ENCODE results near the gene STXBP2. TPM values are rescaled to one million over a fixed set of nuclear protein-coding genes. Genes with fewer than 3 reads are reported as not detected.

Gene STXBP2
- total RNA-seq, 3 donors from 2014 or later (not counting 1 experiment from before 2014, with no cell fraction given) = 366 to 409 (median 384) TPM

DNA sequence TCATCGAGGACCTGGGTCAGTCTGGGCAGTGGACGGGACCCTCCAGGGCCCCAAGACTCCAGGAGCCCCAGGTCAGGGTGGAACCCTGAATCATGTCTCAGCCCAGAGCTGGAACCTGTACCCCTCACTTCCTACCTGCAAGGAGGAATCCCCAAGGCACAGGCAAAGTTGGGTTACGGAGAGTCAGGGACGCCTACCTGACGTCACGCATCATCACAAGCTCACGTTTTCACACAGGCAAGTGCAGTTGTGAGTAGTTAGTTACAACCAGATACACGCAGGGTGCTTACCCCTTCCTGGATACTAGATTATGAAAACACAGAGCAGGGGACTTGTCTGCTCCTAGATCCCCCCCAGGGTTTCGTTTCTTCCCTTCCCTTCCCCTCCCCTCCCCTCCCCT lies 33.9 kb downstream of the STXBP2 start:
- H3K4me1 Mint-ChIP-seq = peaks cover 8 to 14% of the 10 kb centered on the region in 2 donors
- DNase-seq (peak in 1 of 2 donors; percentile 24), ATAC-seq (no peak)
- intact Hi-C loops (cut with micrococcal nuclease) = loop anchor here (10.0 kb wide), 1 partner anchor 316 kb away; no protein-coding TSS in a partner anchor
- no peaks in the 10 kb centered on the region for H3K9me3 Mint-ChIP-seq
- no peak overlapping the region for H3K4me3 ChIP-seq (ENCODE audit: low read length)
- peaks cover 16 to 20% of the 10 kb centered on the region in 2 donors for H3K27me3 Mint-ChIP-seq (ENCODE audit: low read depth in 2 of 2)
- WGBS (ENCODE audit: insufficient coverage) = 69% methylated on average over 7 of the region's 9 CpGs
- no peak overlapping the region for H3K27ac ChIP-seq (ENCODE audit: low read length)
- H3K36me3 ChIP-seq (ENCODE audit: control insufficient read depth, insufficient read depth, low read length) = no peaks in the 10 kb centered on the region
- peaks cover 2% of the 10 kb centered on the region for H3K9me3 ChIP-seq (ENCODE audit: control insufficient read depth, insufficient read depth, low read length)
- peaks cover 24% of the 10 kb centered on the region for H3K4me1 ChIP-seq (ENCODE audit: control insufficient read depth, insufficient read depth, low read length)
- H3K36me3 Mint-ChIP-seq = no peaks in the 10 kb centered on the region
- no peak overlapping the region for H3K4me3 Mint-ChIP-seq
- TF ChIP-seq, protein P1, sequence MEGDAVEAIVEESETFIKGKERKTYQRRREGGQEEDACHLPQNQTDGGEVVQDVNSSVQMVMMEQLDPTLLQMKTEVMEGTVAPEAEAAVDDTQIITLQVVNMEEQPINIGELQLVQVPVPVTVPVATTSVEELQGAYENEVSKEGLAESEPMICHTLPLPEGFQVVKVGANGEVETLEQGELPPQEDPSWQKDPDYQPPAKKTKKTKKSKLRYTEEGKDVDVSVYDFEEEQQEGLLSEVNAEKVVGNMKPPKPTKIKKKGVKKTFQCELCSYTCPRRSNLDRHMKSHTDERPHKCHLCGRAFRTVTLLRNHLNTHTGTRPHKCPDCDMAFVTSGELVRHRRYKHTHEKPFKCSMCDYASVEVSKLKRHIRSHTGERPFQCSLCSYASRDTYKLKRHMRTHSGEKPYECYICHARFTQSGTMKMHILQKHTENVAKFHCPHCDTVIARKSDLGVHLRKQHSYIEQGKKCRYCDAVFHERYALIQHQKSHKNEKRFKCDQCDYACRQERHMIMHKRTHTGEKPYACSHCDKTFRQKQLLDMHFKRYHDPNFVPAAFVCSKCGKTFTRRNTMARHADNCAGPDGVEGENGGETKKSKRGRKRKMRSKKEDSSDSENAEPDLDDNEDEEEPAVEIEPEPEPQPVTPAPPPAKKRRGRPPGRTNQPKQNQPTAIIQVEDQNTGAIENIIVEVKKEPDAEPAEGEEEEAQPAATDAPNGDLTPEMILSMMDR (IDR thresholded peaks at IDR 0.05) = no peak
- no peak overlapping the region for H3K27ac Mint-ChIP-seq
- peaks cover 3% of the 10 kb centered on the region for H3K27me3 ChIP-seq (ENCODE audit: control insufficient read depth, insufficient read depth, low read length)

DNA sequence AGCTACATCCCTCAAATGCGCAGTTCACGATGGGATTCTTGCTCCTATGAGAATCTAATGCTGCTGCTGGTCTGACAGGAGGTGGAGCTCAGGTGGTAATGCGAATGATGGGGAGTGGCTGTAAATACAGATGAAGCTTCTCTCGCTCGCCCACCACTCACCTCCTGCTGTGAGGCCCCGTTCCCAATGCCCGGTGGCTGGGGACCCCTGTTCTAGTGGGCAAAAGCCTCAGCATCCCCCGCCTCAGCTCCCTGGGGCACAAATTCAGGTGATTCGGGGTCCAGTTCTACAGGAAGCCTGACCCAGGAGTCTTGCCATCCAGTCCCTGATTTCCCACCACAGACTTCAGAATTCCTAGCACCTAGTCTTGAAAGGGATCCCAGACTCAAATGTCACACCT lies 35.6 kb downstream of the STXBP2 start:
- no peaks in the 10 kb centered on the region for H3K9me3 Mint-ChIP-seq
- H3K27ac ChIP-seq (ENCODE audit: low read length) = no peak overlapping the region
- H3K36me3 ChIP-seq (ENCODE audit: control insufficient read depth, insufficient read depth, low read length) = no peaks in the 10 kb centered on the region
- peaks cover 8 to 22% of the 10 kb centered on the region in 2 donors for H3K4me1 Mint-ChIP-seq
- no peak for DNase-seq
- H3K27ac Mint-ChIP-seq = no peak overlapping the region
- H3K9me3 ChIP-seq (ENCODE audit: control insufficient read depth, insufficient read depth, low read length) = peaks cover 2% of the 10 kb centered on the region
- peaks cover 23 to 24% of the 10 kb centered on the region in 2 donors for H3K27me3 Mint-ChIP-seq (ENCODE audit: low read depth in 2 of 2)
- no peaks in the 10 kb centered on the region for H3K36me3 Mint-ChIP-seq
- TF ChIP-seq, protein P1 (IDR thresholded peaks at IDR 0.05) = no peak
- no peak overlapping the region for H3K4me3 Mint-ChIP-seq
- H3K27me3 ChIP-seq (ENCODE audit: control insufficient read depth, insufficient read depth, low read length) = peaks cover 3% of the 10 kb centered on the region
- ATAC-seq = no peak
- WGBS (ENCODE audit: insufficient coverage) = 71% methylated on average over 9 of the region's 9 CpGs
- intact Hi-C loops (cut with micrococcal nuclease) = loop anchor here (10.0 kb wide), 1 partner anchor 318 kb away; no protein-coding TSS in a partner anchor
- H3K4me3 ChIP-seq (ENCODE audit: low read length) = no peak overlapping the region
- H3K4me1 ChIP-seq (ENCODE audit: control insufficient read depth, insufficient read depth, low read length) = peaks cover 37% of the 10 kb centered on the region

DNA sequence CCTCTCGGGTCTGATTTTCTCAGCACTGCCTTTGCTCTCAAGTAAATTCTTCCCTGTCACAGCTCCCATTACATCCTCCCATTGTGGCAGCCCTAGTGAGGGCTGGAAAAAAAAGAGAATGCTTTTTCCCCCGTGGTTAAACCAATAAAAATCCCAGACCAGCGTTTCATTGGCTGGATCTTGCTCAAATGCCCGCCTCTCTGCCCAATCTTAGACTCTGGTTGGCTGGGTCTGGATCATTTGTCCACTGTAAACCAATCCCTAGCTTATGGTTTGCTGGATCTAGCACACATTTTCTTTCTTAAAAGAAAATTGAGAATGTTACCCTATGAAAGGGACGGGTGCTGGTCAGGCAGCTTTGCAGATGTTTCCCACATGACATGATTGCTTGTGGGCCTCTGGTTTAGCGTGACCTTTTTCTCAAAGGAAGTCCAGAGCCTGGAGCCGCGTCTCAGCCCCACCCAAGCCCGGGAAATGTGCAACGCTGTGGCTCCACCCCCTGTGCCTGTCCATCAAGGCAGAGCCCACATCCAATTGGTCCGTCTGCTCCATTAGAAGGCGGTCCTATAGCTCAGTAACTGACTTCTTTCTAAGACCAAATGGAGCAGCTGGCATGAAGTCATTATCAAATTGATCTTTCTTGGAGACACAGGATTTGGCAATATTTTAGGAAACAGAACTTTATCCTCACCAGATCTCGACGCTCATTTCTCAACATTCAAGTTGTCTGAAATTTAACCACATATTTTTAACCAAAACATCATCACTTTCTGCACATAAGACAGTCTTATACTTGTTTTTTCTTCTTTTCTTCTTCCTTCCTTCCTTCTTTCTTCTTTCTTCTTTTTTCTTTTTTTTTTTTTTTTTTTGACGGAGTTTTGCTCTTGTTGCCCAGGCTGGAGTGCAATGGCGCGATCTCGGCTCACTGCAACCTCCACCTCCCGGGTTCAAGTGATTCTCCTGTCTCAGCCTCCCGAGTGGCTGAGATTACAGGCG lies 37.4 kb downstream of the STXBP2 start:
- peaks cover 35% of the 10 kb centered on the region for H3K4me1 ChIP-seq (ENCODE audit: control insufficient read depth, insufficient read depth, low read length)
- DNase-seq (peak in 1 of 2 donors; percentile 55), ATAC-seq (peak; percentile 37 to 66 (median 52))
- intact Hi-C loops (cut with micrococcal nuclease) = loop anchor here (10.0 kb wide), 1 partner anchor 320 kb away; no protein-coding TSS in a partner anchor
- WGBS (ENCODE audit: insufficient coverage) = 64% methylated on average over 20 of the region's 21 CpGs
- H3K27ac Mint-ChIP-seq = no peak overlapping the region
- H3K27ac ChIP-seq (ENCODE audit: low read length) = no peak overlapping the region
- no peaks in the 10 kb centered on the region for H3K36me3 ChIP-seq (ENCODE audit: control insufficient read depth, insufficient read depth, low read length)
- peaks cover 8 to 31% of the 10 kb centered on the region in 2 donors for H3K4me1 Mint-ChIP-seq
- peaks cover 3% of the 10 kb centered on the region for H3K27me3 ChIP-seq (ENCODE audit: control insufficient read depth, insufficient read depth, low read length)
- no peaks in the 10 kb centered on the region for H3K36me3 Mint-ChIP-seq
- H3K4me3 ChIP-seq (ENCODE audit: low read length) = no peak overlapping the region
- H3K9me3 ChIP-seq (ENCODE audit: control insufficient read depth, insufficient read depth, low read length) = peaks cover 2% of the 10 kb centered on the region
- H3K27me3 Mint-ChIP-seq (ENCODE audit: low read depth in 2 of 2) = peaks cover 30% of the 10 kb centered on the region in 2 donors
- no peak overlapping the region for H3K4me3 Mint-ChIP-seq
- H3K9me3 Mint-ChIP-seq = no peaks in the 10 kb centered on the region
- TF ChIP-seq, protein P1 (IDR thresholded peaks at IDR 0.05) = no peak
